Stimulated activated CD8-positive, alpha-beta memory T cell treated with anti-CD3 and anti-CD28 coated beads, Interleukin-4, amount 100 ng/mL, for 48 hours (primary cell): ENCODE data around the gene ZFPM1.
A peak's percentile ranks its signal among the peaks of the same experiment; 100 is the strongest.

Experiments used
- DNase-seq: peaks from one replicate; pipeline ENCODE4 v3.0.0-alpha.2; 2020

ZFPM1 gene

GRCh38 chr16:88418869-88419268 is 34.2 kb upstream of the ZFPM1 start:
- no peak for DNase-seq

DNA sequence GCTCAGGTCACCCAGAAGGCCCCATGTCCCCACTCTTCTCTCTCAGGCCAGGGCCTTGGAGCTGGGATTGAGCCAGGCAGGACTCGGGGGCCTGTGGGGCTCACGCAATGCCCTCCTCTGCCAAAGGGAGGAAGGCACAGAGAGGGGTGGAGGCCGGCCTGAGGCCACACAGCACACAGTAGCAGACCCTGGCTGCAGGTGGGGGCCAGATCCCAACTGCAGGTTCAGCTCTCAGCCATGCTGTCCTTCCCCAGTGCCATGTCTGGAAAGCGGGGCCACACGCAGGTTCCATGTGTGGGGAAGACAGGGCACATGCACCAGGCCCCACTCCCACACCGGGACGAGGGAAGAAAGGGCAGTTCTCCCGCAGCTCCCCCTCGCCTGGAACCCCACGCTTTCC is 33.3 kb upstream of the ZFPM1 start:
- no peak for DNase-seq

- DNase-seq = no peak
Observed at GRCh38 chr16:88420496-88420895, 32.6 kb upstream of the ZFPM1 start.

GRCh38 chr16:88421301-88421700 is 31.8 kb upstream of the ZFPM1 start:
- DNase-seq = no peak

DNA sequence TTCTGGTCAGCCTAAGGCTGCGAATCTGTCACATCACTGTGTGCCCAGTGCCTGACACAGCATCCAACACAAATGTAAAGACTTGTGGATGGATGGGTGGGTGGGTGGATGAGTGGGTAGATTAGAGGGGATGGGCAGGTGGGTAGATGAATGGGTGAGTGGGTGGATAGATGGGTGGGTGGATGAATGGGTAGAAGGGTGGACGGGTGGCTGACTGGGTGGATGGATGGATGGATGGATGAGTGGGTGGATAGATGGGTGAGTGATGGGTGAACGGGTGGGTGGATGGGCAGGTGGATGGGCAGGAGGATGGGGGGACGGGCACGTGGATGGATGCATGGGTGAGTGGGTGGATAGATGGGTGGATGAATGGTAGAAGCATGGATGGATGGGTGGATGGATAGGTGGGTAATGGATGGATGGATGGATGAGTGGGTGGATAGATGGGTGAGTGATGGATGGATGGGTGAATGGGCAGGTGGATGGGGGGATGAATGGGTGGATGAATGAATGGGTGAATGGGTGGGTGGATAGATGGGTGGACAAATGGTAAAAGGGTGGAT is 31.1 kb upstream of the ZFPM1 start:
- DNase-seq = no peak

GRCh38 chr16:88422733-88423447 is 30.2 kb upstream of the ZFPM1 start:
- no peak for DNase-seq

DNA sequence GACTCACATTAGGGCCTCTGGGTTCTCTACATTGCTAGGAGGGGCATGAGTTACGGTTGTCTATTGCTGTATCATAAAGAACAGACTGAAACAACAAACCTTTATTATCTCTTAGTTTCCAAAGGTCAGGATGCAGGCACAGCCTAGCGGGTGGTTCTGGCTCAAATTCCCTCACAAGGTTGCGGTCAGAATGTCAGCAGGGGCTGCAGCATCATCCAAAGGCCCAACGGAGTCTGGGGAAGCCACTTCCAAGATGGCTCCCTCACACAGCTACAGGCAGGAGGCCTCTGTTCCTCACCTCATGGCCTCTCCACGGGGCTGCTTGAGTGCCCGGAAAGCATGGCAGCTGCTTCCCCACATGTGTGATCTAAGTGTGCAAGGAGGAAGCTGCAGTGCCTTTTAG is 29.6 kb upstream of the ZFPM1 start:
- no peak for DNase-seq

- DNase-seq = no peak
Observed at GRCh38 chr16:88424587-88425235, 28.4 kb upstream of the ZFPM1 start.

- no peak for DNase-seq
Observed at GRCh38 chr16:88426018-88426417, 27.1 kb upstream of the ZFPM1 start.

DNA sequence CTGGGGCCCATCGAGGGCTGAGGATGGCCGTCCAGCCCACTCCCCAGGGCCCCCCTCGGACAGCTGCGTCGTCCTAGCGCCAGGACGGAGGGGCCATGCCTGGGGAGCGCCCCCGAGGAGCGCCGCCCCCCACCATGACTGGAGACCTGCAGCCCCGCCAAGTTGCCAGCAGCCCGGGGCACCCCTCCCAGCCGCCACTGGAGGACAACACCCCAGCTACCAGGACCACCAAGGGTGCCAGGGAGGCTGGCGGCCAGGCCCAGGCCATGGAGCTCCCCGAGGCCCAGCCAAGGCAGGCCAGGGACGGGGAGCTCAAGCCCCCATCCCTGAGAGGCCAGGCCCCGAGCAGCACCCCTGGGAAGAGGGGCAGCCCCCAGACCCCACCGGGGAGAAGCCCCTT is 25.7 kb upstream of the ZFPM1 start:
- no peak for DNase-seq

GRCh38 chr16:88428156-88428555 is 24.9 kb upstream of the ZFPM1 start:
- DNase-seq = no peak

- no peak for DNase-seq
Observed at GRCh38 chr16:88428616-88429386, 24.3 kb upstream of the ZFPM1 start.

- no peak for DNase-seq
Observed at GRCh38 chr16:88429387-88430184, 23.5 kb upstream of the ZFPM1 start.

GRCh38 chr16:88430185-88430523 is 22.9 kb upstream of the ZFPM1 start:
- DNase-seq = peak; percentile 33

GRCh38 chr16:88430524-88431446 is 22.3 kb upstream of the ZFPM1 start:
- DNase-seq = peak; percentile 61

DNA sequence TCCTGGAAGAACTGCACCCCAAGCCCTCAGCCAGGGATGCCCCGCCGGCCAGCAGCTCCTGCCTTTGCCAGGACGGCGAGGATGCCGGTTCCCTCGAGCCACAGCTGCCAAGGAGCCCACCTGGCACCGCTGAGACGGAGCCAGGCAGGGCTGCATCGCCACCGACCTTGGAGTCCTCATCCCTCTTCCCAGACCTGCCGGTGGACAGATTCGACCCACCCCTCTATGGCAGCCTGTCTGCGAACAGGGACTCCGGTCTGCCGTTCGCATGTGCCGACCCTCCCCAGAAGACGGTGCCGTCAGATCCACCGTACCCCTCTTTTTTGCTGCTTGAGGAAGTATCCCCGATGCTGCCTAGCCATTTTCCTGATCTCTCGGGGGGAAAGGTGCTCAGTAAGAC is 21.4 kb upstream of the ZFPM1 start:
- no peak for DNase-seq

GRCh38 chr16:88432174-88432573 is 20.9 kb upstream of the ZFPM1 start:
- DNase-seq = no peak

DNA sequence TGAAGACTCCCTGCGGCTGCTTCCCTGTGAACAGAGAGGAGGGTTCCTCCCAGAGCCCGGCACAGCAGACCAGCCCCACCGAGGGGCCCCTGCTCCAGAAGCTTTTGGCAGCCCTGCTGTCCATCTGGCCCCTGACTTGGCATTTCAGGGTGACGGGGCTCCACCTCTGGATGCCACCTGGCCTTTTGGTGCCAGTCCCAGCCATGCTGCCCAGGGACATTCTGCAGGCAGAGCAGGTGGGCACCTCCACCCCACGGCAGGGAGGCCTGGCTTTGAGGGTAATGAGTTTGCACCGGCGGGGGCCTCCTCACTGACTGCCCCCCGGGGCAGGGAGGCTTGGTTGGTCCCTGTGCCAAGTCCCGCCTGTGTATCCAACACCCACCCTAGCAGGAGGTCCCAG is 20.3 kb upstream of the ZFPM1 start:
- no peak for DNase-seq

DNA sequence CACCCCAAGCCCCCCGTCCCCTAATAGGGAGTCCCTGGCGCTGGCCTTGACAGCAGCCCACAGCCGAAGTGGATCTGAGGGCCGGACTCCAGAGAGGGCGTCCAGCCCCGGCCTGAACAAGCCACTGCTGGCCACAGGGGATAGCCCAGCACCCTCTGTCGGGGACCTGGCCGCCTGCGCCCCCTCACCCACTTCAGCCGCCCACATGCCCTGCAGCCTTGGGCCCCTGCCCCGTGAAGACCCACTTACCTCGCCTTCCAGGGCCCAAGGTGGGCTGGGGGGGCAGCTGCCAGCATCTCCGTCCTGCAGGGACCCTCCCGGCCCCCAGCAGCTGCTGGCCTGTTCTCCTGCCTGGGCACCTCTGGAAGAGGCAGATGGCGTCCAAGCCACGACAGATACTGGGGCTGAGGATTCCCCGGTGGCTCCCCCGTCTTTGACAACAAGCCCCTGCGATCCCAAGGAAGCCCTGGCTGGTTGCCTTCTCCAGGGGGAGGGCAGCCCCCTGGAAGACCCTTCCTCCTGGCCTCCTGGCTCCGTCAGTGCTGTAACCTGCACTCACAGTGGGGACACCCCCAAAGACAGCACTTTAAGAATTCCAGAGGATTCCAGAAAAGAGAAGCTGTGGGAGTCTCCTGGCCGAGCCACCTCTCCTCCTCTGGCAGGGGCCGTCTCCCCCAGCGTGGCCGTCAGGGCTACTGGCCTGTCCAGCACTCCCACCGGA is 19.3 kb upstream of the ZFPM1 start:
- no peak for DNase-seq

GRCh38 chr16:88434353-88434690 is 18.8 kb upstream of the ZFPM1 start:
- DNase-seq = no peak

DNA sequence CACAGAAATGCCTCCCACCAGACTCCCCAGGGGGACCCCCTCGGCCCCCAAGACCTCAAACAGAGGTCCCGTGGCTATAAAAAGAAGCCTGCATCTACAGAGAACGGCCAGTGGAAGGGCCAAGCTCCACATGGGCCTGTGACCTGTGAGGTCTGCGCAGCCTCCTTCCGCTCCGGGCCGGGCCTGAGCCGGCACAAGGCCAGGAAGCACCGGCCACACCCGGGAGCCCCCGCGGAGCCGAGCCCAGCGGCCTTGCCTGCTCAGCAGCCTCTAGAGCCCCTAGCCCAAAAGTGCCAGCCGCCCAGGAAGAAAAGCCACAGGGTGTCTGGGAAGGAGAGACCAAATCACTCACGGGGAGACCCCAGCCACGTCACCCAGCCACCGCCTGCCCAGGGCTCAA is 18.3 kb upstream of the ZFPM1 start:
- DNase-seq = no peak
